GM12878 (cell line): ENCODE results near the gene HCAR3. TPM values are rescaled to one million over a fixed set of nuclear protein-coding genes. Genes with fewer than 3 reads are reported as not detected.
A peak's percentile ranks its signal among the peaks of the same experiment; 100 is the strongest.

Experiments
- EP300 ChIP-seq, 2 experiments: fragments of 150-350 bp in 1 of 2; IDR thresholded peaks; 2 replicates each; pipeline ENCODE4 v1.6.1; 2011 to 2012; ENCODE audit warnings: low read depth in 2 of 2, low read length in 2 of 2, borderline replicate concordance in 1 of 2, improper control_type of control experiment in 1 of 2, inconsistent platforms in 1 of 2; ENCODE audit not compliant: control insufficient read depth in 1 of 2
- MEF2B ChIP-seq: fragments of 450-650 bp; IDR thresholded peaks from 2 replicates; pipeline ENCODE4 v1.6.1; 2018; ENCODE audit warnings: mild to moderate bottlenecking, moderate library complexity; ENCODE audit not compliant: partially characterized antibody, poor library complexity, severe bottlenecking
- PAX8 ChIP-seq: fragments of 450-650 bp; IDR thresholded peaks from 2 replicates; pipeline ENCODE4 v1.6.1; 2017; ENCODE audit warnings: mild to moderate bottlenecking, moderate library complexity
- PML ChIP-seq: IDR thresholded peaks from 2 replicates; pipeline ENCODE4 v1.6.1; 2012; ENCODE audit warnings: low read length, inconsistent platforms
- YBX1 ChIP-seq: fragments of 450-650 bp; IDR thresholded peaks from 2 replicates; pipeline ENCODE4 v1.6.1; 2016; ENCODE audit warnings: antibody characterized with exemption
- polyA plus RNA-seq, 11 experiments: library from polyadenylated mRNA; depleted of rRNA in 4 of 11; unstranded in 6 of 11; stranded (reverse) in 5 of 11; fragments of >200 nt; fragmentation: Nextera tagmentation in 4 of 11; fragmentation: Illumina TruSeq in 1 of 11; extraction: Ambion mirVana in 4 of 11; extraction: Trizol in 1 of 11; gene quantifications; 1 replicate in 1 of 11; 2 replicates in 10 of 11; pipeline versions ENCODE4 v1.2.1 to v1.2.3, GENCODE V29; 2011 to 2016; ENCODE audit warnings: inconsistent platforms in 2 of 11, missing spikeins in 2 of 11, low read depth in 1 of 11
- total RNA-seq, 4 experiments: library from RNA; depleted of rRNA in 3 of 4; stranded (reverse); fragments of >200 nt in 3 of 4; fragmentation: Illumina TruSeq in 1 of 4; extraction: Trizol in 1 of 4; gene quantifications; 2 replicates each; pipeline versions ENCODE4 v1.2.1 to v1.2.3, GENCODE V29; 2013 to 2021
- TF ChIP-seq, protein P1 (sequence below): fragments of 450-650 bp; IDR thresholded peaks from 2 replicates; pipeline ENCODE4 v1.6.1; 2017; ENCODE audit warnings: mild to moderate bottlenecking, moderate library complexity
- TF ChIP-seq, protein P2 (sequence below): IDR thresholded peaks from 2 replicates; pipeline ENCODE4 v1.6.1; 2012; ENCODE audit warnings: low read length, inconsistent platforms

Gene HCAR3
- total and polyA plus RNA-seq, 10 of the 15 experiments (the other 5 are each of a cell fraction or from before 2014, with no cell fraction given): 0.57 to 3.0 (median 2.2) TPM

DNA sequence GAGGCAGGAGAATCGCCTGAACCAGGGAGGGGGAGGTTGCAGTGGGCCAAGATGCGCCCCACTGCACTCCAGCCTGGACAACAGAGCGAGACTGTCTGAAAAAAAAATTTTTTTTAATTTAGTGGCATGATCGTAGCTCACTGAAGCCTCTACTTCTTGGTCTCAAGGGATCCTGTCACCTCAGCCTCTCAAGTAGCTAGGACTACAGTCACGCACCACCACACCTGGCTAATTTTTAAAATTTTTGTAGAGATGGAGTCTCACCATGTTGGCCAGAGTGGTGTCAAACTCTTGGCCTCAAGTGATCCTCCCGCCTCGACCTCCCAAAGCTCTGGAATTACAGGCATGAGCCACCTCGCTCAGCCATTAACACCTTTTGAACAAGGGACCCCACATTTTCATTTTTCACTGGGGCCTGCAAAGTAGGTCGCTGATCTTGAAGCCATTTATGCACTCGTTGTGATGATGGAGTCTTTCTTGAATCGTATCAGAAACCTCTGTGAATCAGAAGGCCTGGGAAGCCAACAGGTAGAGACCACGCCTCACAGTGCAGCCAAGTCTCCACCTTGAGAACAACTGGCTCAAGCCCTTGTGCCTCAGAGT is 8.1 kb upstream of the HCAR3 start (continued):
- peak in 1 of 2 experiments; percentile 26; a peak in 1 of 4 replicates for TF ChIP-seq EP300 (IDR thresholded peaks at IDR 0.05; ENCODE audit: borderline replicate concordance in 1 of 2, control insufficient read depth in 1 of 2, low read depth in 2 of 2, low read length in 2 of 2)
- peak; percentile 73; the same call in 1 of the 2 replicates for TF ChIP-seq PAX8
- TF ChIP-seq, protein P1, sequence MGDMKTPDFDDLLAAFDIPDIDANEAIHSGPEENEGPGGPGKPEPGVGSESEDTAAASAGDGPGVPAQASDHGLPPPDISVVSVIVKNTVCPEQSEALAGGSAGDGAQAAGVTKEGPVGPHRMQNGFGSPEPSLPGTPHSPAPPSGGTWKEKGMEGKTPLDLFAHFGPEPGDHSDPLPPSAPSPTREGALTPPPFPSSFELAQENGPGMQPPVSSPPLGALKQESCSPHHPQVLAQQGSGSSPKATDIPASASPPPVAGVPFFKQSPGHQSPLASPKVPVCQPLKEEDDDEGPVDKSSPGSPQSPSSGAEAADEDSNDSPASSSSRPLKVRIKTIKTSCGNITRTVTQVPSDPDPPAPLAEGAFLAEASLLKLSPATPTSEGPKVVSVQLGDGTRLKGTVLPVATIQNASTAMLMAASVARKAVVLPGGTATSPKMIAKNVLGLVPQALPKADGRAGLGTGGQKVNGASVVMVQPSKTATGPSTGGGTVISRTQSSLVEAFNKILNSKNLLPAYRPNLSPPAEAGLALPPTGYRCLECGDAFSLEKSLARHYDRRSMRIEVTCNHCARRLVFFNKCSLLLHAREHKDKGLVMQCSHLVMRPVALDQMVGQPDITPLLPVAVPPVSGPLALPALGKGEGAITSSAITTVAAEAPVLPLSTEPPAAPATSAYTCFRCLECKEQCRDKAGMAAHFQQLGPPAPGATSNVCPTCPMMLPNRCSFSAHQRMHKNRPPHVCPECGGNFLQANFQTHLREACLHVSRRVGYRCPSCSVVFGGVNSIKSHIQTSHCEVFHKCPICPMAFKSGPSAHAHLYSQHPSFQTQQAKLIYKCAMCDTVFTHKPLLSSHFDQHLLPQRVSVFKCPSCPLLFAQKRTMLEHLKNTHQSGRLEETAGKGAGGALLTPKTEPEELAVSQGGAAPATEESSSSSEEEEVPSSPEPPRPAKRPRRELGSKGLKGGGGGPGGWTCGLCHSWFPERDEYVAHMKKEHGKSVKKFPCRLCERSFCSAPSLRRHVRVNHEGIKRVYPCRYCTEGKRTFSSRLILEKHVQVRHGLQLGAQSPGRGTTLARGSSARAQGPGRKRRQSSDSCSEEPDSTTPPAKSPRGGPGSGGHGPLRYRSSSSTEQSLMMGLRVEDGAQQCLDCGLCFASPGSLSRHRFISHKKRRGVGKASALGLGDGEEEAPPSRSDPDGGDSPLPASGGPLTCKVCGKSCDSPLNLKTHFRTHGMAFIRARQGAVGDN: peak; percentile 56; the same call in 1 of the 2 replicates
- TF ChIP-seq, protein P2, sequence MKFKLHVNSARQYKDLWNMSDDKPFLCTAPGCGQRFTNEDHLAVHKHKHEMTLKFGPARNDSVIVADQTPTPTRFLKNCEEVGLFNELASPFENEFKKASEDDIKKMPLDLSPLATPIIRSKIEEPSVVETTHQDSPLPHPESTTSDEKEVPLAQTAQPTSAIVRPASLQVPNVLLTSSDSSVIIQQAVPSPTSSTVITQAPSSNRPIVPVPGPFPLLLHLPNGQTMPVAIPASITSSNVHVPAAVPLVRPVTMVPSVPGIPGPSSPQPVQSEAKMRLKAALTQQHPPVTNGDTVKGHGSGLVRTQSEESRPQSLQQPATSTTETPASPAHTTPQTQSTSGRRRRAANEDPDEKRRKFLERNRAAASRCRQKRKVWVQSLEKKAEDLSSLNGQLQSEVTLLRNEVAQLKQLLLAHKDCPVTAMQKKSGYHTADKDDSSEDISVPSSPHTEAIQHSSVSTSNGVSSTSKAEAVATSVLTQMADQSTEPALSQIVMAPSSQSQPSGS: peak; percentile 35; the same call in 1 of the 2 replicates
- no peak for TF ChIP-seq PML
- TF ChIP-seq MEF2B: peak; percentile 81
- no peak for TF ChIP-seq YBX1
